A673 (cell line): ENCODE measurements around the gene HEATR9. TPM values are rescaled to one million over a fixed set of nuclear protein-coding genes. Genes with fewer than 3 reads are reported as not detected.
A peak's percentile ranks its signal among the peaks of the same experiment; 100 is the strongest.

Experiments used
- BruUV-seq: library from RNA; stranded (reverse); fragments of 400-500 nt; replicated peaks from 2 replicates; lab custom pipeline; 2021; lab: Mats Ljungman, UMichigan
- CTCF ChIA-PET: fragments of 300-600 bp; sonication (Branson Sonifier 250); formaldehyde crosslinking; loops from one replicate; lab custom pipeline; 2022; ENCODE audit warnings: antibody characterized with exemption; lab: Charles Lee
- POLR2A ChIA-PET: fragments of 300-600 bp; sonication (Branson Sonifier 250); formaldehyde crosslinking; loops from one replicate; lab custom pipeline; 2022; ENCODE audit warnings: antibody characterized with exemption; ENCODE audit not compliant: low non-redundant PET; lab: Charles Lee
- DNase-seq: peaks from one replicate; pipeline ENCODE4 v3.0.0-alpha.2; 2015; ENCODE audit warnings: low spot score
- H3K27ac ChIP-seq: fragments of 200-600 bp; sonication (generic); 2 replicates; pipeline ENCODE4 v1.5.1; 2016; ENCODE audit warnings: mixed run types, low read depth, mild to moderate bottlenecking, mixed read lengths, antibody characterized with exemption, low read length; ENCODE audit not compliant: poor library complexity, severe bottlenecking
- H3K27me3 ChIP-seq: fragments of 200-600 bp; sonication (generic); replicated peaks from 2 replicates; pipeline ENCODE4 v1.6.1; 2017; ENCODE audit warnings: mixed run types, low read depth, mild to moderate bottlenecking, mixed read lengths, antibody characterized with exemption, low read length; ENCODE audit not compliant: insufficient read depth, poor library complexity
- H3K36me3 ChIP-seq: fragments of 200-600 bp; sonication (generic); 2 replicates; pipeline ENCODE4 v1.6.1; 2016; ENCODE audit warnings: mixed run types, mild to moderate bottlenecking, mixed read lengths, antibody characterized with exemption, low read length; ENCODE audit not compliant: insufficient read depth, poor library complexity, severe bottlenecking
- H3K4me1 ChIP-seq: fragments of 200-600 bp; sonication (generic); 2 replicates; pipeline ENCODE4 v1.6.1; 2017; ENCODE audit warnings: mixed run types, mild to moderate bottlenecking, mixed read lengths, antibody characterized with exemption, low read length; ENCODE audit not compliant: insufficient read depth, poor library complexity, severe bottlenecking
- H3K4me3 ChIP-seq: fragments of 200-600 bp; sonication (generic); 2 replicates; pipeline ENCODE4 v1.5.1; 2016; ENCODE audit warnings: low read depth, mixed run types, mild to moderate bottlenecking, mixed read lengths, low read length; ENCODE audit not compliant: poor library complexity, severe bottlenecking
- H3K9me3 ChIP-seq: fragments of 200-600 bp; sonication (generic); 2 replicates; pipeline ENCODE4 v1.6.1; 2016; ENCODE audit warnings: mixed run types, low read depth, mild to moderate bottlenecking, mixed read lengths, antibody characterized with exemption, low read length; ENCODE audit not compliant: poor library complexity, severe bottlenecking
- EZH2 ChIP-seq: fragments of 200-600 bp; sonication (generic); IDR thresholded peaks from 2 replicates; pipeline ENCODE4 v1.6.1; 2017; ENCODE audit warnings: borderline replicate concordance, low read depth, mild to moderate bottlenecking, mixed read lengths, antibody characterized with exemption, low read length; ENCODE audit not compliant: poor library complexity, severe bottlenecking
- intact Hi-C: fragments of 100-400 bp; cut with micrococcal nuclease; formaldehyde crosslinking; loops from one replicate; pipeline ENCODE4 v1.10.0; 2022; ENCODE audit not compliant: unreplicated experiment
- total RNA-seq: library from RNA; stranded (reverse); gene quantifications from 2 replicates; pipeline ENCODE4 v1.2.3, GENCODE V29; 2021
- TF ChIP-seq, protein P1 (sequence below): fragments of 300-800, 200-600 bp; sonication (generic); conservative IDR thresholded peaks from 2 replicates; pipeline ENCODE4 v1.5.1; 2017; ENCODE audit warnings: low read depth, mild to moderate bottlenecking, antibody characterized with exemption, low read length, moderate library complexity, mixed read lengths

The HEATR9 gene
- total RNA-seq, 1 experiment from 2014 or later, result not detected

DNA sequence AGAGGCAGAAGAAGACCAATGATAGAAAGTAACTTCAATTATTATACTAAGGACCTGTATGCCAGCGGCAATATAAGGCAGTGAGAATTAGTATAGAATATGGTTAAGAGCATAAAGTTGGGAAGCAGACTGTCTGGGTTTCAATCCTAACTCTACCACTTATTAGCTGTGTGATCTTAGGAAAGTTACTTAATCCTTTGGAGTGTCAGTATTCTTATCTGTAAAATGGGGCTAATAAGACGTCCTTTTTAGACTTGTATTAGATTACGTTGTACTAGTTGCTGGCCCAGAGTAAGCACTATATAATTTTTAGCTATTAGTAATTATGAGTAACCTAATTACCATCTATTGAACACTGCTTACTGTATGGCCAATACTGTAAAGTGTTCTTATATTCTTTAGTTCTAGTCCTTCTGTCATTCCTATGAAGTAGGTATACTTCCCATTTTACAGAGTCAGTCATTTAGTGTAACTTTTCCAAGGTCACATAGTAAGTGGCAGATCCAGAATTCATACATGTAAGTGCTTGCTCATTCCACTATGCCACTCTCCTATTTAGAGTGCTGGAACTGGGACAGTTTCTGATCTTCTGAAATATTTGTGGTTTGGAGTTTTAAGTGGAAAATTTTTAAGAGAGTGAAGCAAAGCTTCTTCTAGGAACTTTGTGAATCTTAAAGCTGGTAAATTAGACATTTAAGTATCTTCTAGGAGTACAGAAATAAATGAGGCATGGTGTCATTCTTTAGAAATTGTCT, 22.5 kb downstream of the HEATR9 start:
- no peaks in the 10 kb centered on the region for H3K27me3 ChIP-seq
- TF ChIP-seq, protein P1, sequence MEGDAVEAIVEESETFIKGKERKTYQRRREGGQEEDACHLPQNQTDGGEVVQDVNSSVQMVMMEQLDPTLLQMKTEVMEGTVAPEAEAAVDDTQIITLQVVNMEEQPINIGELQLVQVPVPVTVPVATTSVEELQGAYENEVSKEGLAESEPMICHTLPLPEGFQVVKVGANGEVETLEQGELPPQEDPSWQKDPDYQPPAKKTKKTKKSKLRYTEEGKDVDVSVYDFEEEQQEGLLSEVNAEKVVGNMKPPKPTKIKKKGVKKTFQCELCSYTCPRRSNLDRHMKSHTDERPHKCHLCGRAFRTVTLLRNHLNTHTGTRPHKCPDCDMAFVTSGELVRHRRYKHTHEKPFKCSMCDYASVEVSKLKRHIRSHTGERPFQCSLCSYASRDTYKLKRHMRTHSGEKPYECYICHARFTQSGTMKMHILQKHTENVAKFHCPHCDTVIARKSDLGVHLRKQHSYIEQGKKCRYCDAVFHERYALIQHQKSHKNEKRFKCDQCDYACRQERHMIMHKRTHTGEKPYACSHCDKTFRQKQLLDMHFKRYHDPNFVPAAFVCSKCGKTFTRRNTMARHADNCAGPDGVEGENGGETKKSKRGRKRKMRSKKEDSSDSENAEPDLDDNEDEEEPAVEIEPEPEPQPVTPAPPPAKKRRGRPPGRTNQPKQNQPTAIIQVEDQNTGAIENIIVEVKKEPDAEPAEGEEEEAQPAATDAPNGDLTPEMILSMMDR, result no peak
- no peak for TF ChIP-seq EZH2
- intact Hi-C loops, result no loop called here
- peaks cover 50% of the 10 kb centered on the region for H3K36me3 ChIP-seq
- no peak overlapping the region for H3K4me3 ChIP-seq
- BruUV-seq, result no TSS peak
- no peak for DNase-seq
- ChIA-PET CTCF (no interaction called here), POLR2A (no interaction called here)
- no peaks in the 10 kb centered on the region for H3K9me3 ChIP-seq
- no peaks in the 10 kb centered on the region for H3K4me1 ChIP-seq
- H3K27ac ChIP-seq, result no peak overlapping the region

DNA sequence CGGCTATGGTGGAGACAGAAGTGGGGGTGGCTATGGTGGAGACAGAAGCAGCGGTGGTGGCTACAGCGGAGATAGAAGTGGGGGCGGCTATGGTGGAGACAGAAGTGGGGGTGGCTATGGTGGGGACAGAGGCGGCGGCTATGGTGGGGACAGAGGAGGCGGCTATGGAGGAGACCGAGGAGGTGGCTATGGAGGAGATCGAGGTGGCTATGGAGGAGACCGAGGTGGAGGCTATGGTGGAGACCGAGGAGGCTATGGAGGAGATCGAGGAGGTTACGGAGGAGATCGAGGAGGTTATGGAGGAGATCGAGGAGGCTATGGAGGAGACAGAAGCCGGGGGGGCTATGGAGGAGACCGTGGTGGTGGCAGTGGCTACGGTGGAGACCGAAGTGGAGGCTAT, 24.1 kb downstream of the HEATR9 start:
- ChIA-PET CTCF (no interaction called here), POLR2A (no interaction called here)
- no peaks in the 10 kb centered on the region for H3K9me3 ChIP-seq
- TSS peak; percentile 67 for BruUV-seq
- H3K4me1 ChIP-seq, result no peaks in the 10 kb centered on the region
- no peak overlapping the region for H3K4me3 ChIP-seq
- no peak for DNase-seq
- H3K36me3 ChIP-seq, result peaks cover 58% of the 10 kb centered on the region
- H3K27ac ChIP-seq, result no peak overlapping the region
- intact Hi-C loops, result no loop called here
- TF ChIP-seq, protein P1, result no peak
- TF ChIP-seq EZH2, result no peak
- H3K27me3 ChIP-seq, result no peaks in the 10 kb centered on the region

DNA sequence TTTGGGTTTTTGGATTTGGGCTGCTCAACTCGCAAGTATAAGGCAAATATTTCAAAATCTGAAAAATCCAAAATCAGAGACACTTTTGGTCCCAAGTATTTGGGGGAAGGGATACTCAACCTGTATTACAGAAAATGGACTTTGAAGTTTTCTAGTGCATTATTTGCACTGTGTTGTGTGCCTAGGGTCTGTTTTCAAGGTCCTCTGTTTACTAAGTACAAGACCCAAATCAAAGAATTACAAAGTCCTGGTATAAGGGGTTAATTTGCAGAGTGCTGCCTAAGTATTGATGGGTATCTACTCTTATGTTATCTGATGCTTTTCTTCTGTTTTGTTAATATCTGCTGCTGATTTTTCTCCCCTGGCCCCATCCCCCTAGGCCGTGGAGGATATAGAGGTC, 25.0 kb downstream of the HEATR9 start:
- Histone ChIP-seq H3K4me3 (no peak overlapping the region), H3K4me1 (no peaks in the 10 kb centered on the region), H3K27ac (no peak overlapping the region), H3K9me3 (no peaks in the 10 kb centered on the region), H3K27me3 (no peaks in the 10 kb centered on the region), H3K36me3 (peaks cover 62% of the 10 kb centered on the region)
- no peak for DNase-seq
- no TSS peak for BruUV-seq
- intact Hi-C loops, result no loop called here
- CTCF ChIA-PET, result no interaction called here
- no peak for TF ChIP-seq EZH2
- TF ChIP-seq, protein P1, result no peak
- POLR2A ChIA-PET, result no interaction called here
